GM23248 (cell line): ENCODE measurements around the gene C6orf15. TPM values are rescaled to one million over a fixed set of nuclear protein-coding genes. Genes with fewer than 3 reads are reported as not detected.

ENCODE experiments used
- DNase-seq: peaks from one replicate; pipeline ENCODE4 v3.0.0-alpha.2; 2015
- H2AFZ ChIP-seq: fragments of 200-600 bp; sonication (generic); 2 replicates; pipeline ENCODE4 v1.6.1; 2016; ENCODE audit warnings: antibody characterized with exemption
- H3F3A ChIP-seq: fragments of 200-600 bp; sonication (generic); 2 replicates; pipeline ENCODE4 v1.6.1; 2016; ENCODE audit warnings: mild to moderate bottlenecking, antibody characterized with exemption, mixed run types; ENCODE audit not compliant: insufficient read depth
- H3K27ac ChIP-seq: fragments of 200-600 bp; sonication (generic); 2 replicates; pipeline ENCODE4 v1.5.1; 2016; ENCODE audit warnings: mild to moderate bottlenecking
- H3K27me3 ChIP-seq: fragments of 200-600 bp; sonication (generic); replicated peaks from 2 replicates; pipeline ENCODE4 v1.6.1; 2016; ENCODE audit warnings: mild to moderate bottlenecking; ENCODE audit not compliant: insufficient read depth
- H3K36me3 ChIP-seq: fragments of 200-600 bp; sonication (generic); 2 replicates; pipeline ENCODE4 v1.6.1; 2016; ENCODE audit warnings: low read depth, mild to moderate bottlenecking
- H3K4me1 ChIP-seq: fragments of 200-600 bp; sonication (generic); 2 replicates; pipeline ENCODE4 v1.6.1; 2016; ENCODE audit warnings: mild to moderate bottlenecking; ENCODE audit not compliant: insufficient read depth
- H3K4me2 ChIP-seq: fragments of 200-600 bp; sonication (generic); one replicate; pipeline ENCODE4 v1.6.1; 2016; ENCODE audit warnings: mild to moderate bottlenecking; ENCODE audit not compliant: unreplicated experiment
- H3K4me3 ChIP-seq: fragments of 200-600 bp; sonication (generic); 2 replicates; pipeline ENCODE4 v1.5.1; 2016; ENCODE audit warnings: mild to moderate bottlenecking
- H3K79me2 ChIP-seq: fragments of 200-600 bp; sonication (generic); 2 replicates; pipeline ENCODE4 v1.6.1; 2016; ENCODE audit warnings: mild to moderate bottlenecking; ENCODE audit not compliant: insufficient read depth
- H3K9ac ChIP-seq: fragments of 200-600 bp; sonication (generic); 2 replicates; pipeline ENCODE4 v1.6.1; 2016; ENCODE audit warnings: mild to moderate bottlenecking
- H3K9me2 ChIP-seq: fragments of 200-600 bp; sonication (generic); 2 replicates; pipeline ENCODE4 v1.6.1; 2016; ENCODE audit warnings: mixed run types, mild to moderate bottlenecking, moderate library complexity; ENCODE audit not compliant: insufficient read depth
- H3K9me3 ChIP-seq: fragments of 200-600 bp; sonication (generic); one replicate; pipeline ENCODE4 v1.6.1; 2017; ENCODE audit warnings: low read depth
- H4K20me1 ChIP-seq: fragments of 200-600 bp; sonication (generic); 2 replicates; pipeline ENCODE4 v1.6.0; 2016; ENCODE audit not compliant: insufficient read depth
- EZH2 ChIP-seq: fragments of 200-600 bp; sonication (generic); IDR thresholded peaks from 2 replicates; pipeline ENCODE4 v1.6.1; 2018; ENCODE audit warnings: antibody characterized with exemption, mild to moderate bottlenecking; ENCODE audit not compliant: insufficient read depth, poor library complexity, severe bottlenecking
- EZH2phosphoT487 ChIP-seq: fragments of 200-600 bp; sonication (generic); IDR thresholded peaks from 2 replicates; pipeline ENCODE4 v1.6.1; 2018; ENCODE audit warnings: antibody characterized with exemption, moderate library complexity, mild to moderate bottlenecking, low read depth; ENCODE audit not compliant: insufficient read depth
- WGBS, 2 experiments: methylation state at CpG; one replicate each; pipeline ENCODE4 v1.1.6; 2015 to 2017; ENCODE audit warnings: low lambda C conversion rate in 2 of 2, low coverage in 1 of 2; ENCODE audit errors: missing lambda C conversion rate in 2 of 2; 5-methylcytosine and 5-hydroxymethylcytosine counted together
- in situ Hi-C: fragments of 300-500 bp; cut with MboI; formaldehyde crosslinking; loops from 2 replicates; pipeline ENCODE4 v1.15.0; 2020
- polyA plus RNA-seq: library from polyadenylated mRNA; unstranded; fragments of >200 nt; fragmentation: Nextera tagmentation; extraction: Ambion mirVana; gene quantifications from 2 replicates; pipeline ENCODE4 v1.2.1, GENCODE V29; 2016
- small RNA-seq: library from RNA; depleted of rRNA; stranded (forward); fragments of <200 nt; gene quantifications from one replicate; pipeline ENCODE3, GENCODE V24; 2014; ENCODE audit warnings: low read depth, low replicate concordance
- total RNA-seq: library from RNA; depleted of rRNA; stranded (reverse); fragments of >200 nt; shearing (Covaris generic); gene quantifications from 2 replicates; pipeline ENCODE4 v1.2.3, GENCODE V29; 2014; rRNA removed

C6orf15 gene
- total and polyA plus RNA-seq, 2 experiments from 2014 or later: not detected

DNA sequence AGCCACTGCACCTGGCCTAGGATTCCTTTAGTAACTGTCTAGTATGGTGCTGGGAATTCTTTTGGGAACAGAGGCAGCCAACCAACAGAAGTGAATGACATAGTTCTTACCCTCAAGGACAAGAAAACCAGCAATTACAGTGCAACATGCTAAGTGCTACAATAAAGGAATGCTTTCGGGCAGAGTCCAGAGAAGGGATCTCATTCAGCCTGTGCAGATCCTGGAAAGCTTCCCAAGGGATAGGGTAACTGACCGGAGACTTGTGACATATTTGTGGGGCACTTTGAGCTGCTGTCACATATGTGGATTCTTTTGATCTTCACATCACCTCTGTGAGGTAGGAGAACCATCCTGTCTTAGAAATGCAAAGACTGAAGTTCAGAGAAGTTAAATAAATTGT, 46.8 kb downstream of the C6orf15 start:
- Histone ChIP-seq H3K4me3 (no peak overlapping the region), H3K27me3 (no peaks in the 10 kb centered on the region), H3F3A (no peaks in the 10 kb centered on the region), H3K27ac (no peak overlapping the region), H3K9me3 (no peaks in the 10 kb centered on the region), H3K9ac (no peak overlapping the region), H3K4me1 (no peaks in the 10 kb centered on the region), H3K36me3 (no peaks in the 10 kb centered on the region), H3K79me2 (no peaks in the 10 kb centered on the region), H3K9me2 (no peaks in the 10 kb centered on the region), H3K4me2 (no peak overlapping the region), H4K20me1 (no peaks in the 10 kb centered on the region), H2AFZ (no peak overlapping the region)
- in situ Hi-C loops: no loop called here
- TF ChIP-seq EZH2phosphoT487 (no peak), EZH2 (no peak)
- 46 to 50% methylated on average over 2 of the region's 2 CpGs for WGBS, 2 experiments
- DNase-seq: no peak

GRCh38 chr6:31063906-31064435, 48.4 kb downstream of the C6orf15 start:
- TF ChIP-seq EZH2: no peak
- Histone ChIP-seq H3K27ac (no peak overlapping the region), H3K27me3 (no peaks in the 10 kb centered on the region), H3K9me3 (no peaks in the 10 kb centered on the region), H3K4me3 (no peak overlapping the region), H3K4me2 (no peak overlapping the region), H3K9me2 (no peaks in the 10 kb centered on the region), H3K79me2 (no peaks in the 10 kb centered on the region), H4K20me1 (no peaks in the 10 kb centered on the region), H3K9ac (no peak overlapping the region), H3K4me1 (no peaks in the 10 kb centered on the region), H2AFZ (no peak overlapping the region), H3F3A (no peaks in the 10 kb centered on the region), H3K36me3 (no peaks in the 10 kb centered on the region)
- WGBS, 2 experiments: 79 to 85% methylated on average over 7 of the region's 7 CpGs
- DNase-seq: no peak
- in situ Hi-C loops: no loop called here

Small RNA genes lying within 50 kb of the gene (small RNA-seq; reads per million reads assigned to genes)
- not detected for gene POLR2LP1
- gene RNU6-1133P: not detected

Other genes starting within 250 kb of the C6orf15 start
- gene DDR1, start 228.1 kb downstream of the C6orf15 start, total RNA-seq: 23.1 and 27.0 TPM in 2 replicates
- 16.9 and 17.5 TPM in 2 replicates for gene DDR1, start 228.1 kb downstream of the C6orf15 start, polyA plus RNA-seq
- gene GTF2H4, start 204.4 kb downstream of the C6orf15 start, total RNA-seq: 12.8 and 21.7 TPM in 2 replicates
- gene GTF2H4, start 204.4 kb downstream of the C6orf15 start, polyA plus RNA-seq: 5.3 and 5.4 TPM in 2 replicates
- gene VARS2, start 198.3 kb downstream of the C6orf15 start, total RNA-seq: 11.9 and 20.8 TPM in 2 replicates
- 8.5 and 9.9 TPM in 2 replicates for gene VARS2, start 198.3 kb downstream of the C6orf15 start, polyA plus RNA-seq
- not detected in 2 replicates for gene SFTA2, start 180.4 kb downstream of the C6orf15 start, total RNA-seq
- not detected in 2 replicates for gene SFTA2, start 180.4 kb downstream of the C6orf15 start, polyA plus RNA-seq
- gene MUCL3, start 171.6 kb downstream of the C6orf15 start, total RNA-seq: not detected in 2 replicates
- not detected in 2 replicates for gene MUCL3, start 171.6 kb downstream of the C6orf15 start, polyA plus RNA-seq
- gene MUC21, start 128.9 kb downstream of the C6orf15 start, total RNA-seq: not detected in 2 replicates
- not detected in 2 replicates for gene MUC21, start 128.9 kb downstream of the C6orf15 start, polyA plus RNA-seq
- gene MUC22, start 102.1 kb downstream of the C6orf15 start, total RNA-seq: not detected in 2 replicates
- gene MUC22, start 102.1 kb downstream of the C6orf15 start, polyA plus RNA-seq: not detected in 2 replicates
- 0.22 and 0.25 TPM in 2 replicates for gene PSORS1C1, start 2.2 kb upstream of the C6orf15 start, total RNA-seq
- gene PSORS1C1, start 2.2 kb upstream of the C6orf15 start, polyA plus RNA-seq: 2.0 and 2.6 TPM in 2 replicates
- not detected in 2 replicates for gene CDSN, start 7.9 kb upstream of the C6orf15 start, total RNA-seq
- not detected in 2 replicates for gene CDSN, start 7.9 kb upstream of the C6orf15 start, polyA plus RNA-seq
- gene PSORS1C2, start 26.5 kb upstream of the C6orf15 start, total RNA-seq: not detected in 2 replicates
- gene PSORS1C2, start 26.5 kb upstream of the C6orf15 start, polyA plus RNA-seq: 0.16 TPM in 1 of 2 replicates, not detected in the other
- gene CCHCR1, start 45.2 kb upstream of the C6orf15 start, total RNA-seq: 13.5 and 14.3 TPM in 2 replicates
- 10.8 and 13.2 TPM in 2 replicates for gene CCHCR1, start 45.2 kb upstream of the C6orf15 start, polyA plus RNA-seq
- 21.6 and 28.4 TPM in 2 replicates for gene TCF19, start 46.0 kb upstream of the C6orf15 start, total RNA-seq
- gene TCF19, start 46.0 kb upstream of the C6orf15 start, polyA plus RNA-seq: 18.3 and 19.9 TPM in 2 replicates
- gene POU5F1, start 58.1 kb upstream of the C6orf15 start, total RNA-seq: 0.22 TPM in 1 of 2 replicates, not detected in the other
- gene POU5F1, start 58.1 kb upstream of the C6orf15 start, polyA plus RNA-seq: 0.61 and 0.88 TPM in 2 replicates
- 157 and 168 TPM in 2 replicates for gene HLA-C, start 159.5 kb upstream of the C6orf15 start, total RNA-seq
- 244 and 255 TPM in 2 replicates for gene HLA-C, start 159.5 kb upstream of the C6orf15 start, polyA plus RNA-seq
- gene HLA-B, start 244.6 kb upstream of the C6orf15 start, total RNA-seq: 65.6 and 87.9 TPM in 2 replicates
- 186 and 192 TPM in 2 replicates for gene HLA-B, start 244.6 kb upstream of the C6orf15 start, polyA plus RNA-seq